RWPE1 (cell line): Measurements from ENCODE around the gene TSHR.
A peak's percentile ranks its signal among the peaks of the same experiment; 100 is the strongest.

Experiments
- CTCF ChIA-PET: fragments of 350-600 bp; sonication (Branson Sonifier 250); formaldehyde crosslinking; extraction: SDS; loops from one replicate; lab custom pipeline; 2021; lab: Yijun Ruan, JAX
- POLR2A ChIA-PET: fragments of 400-600 bp; formaldehyde crosslinking; extraction: SDS; loops from one replicate; lab custom pipeline; 2020; ENCODE audit warnings: antibody characterized with exemption; ENCODE audit not compliant: low non-redundant PET; lab: Yijun Ruan, JAX
- DNase-seq: peaks from one replicate; pipeline ENCODE4 v3.0.0; 2012; ENCODE audit warnings: low spot score
- H3K27ac ChIP-seq: fragments of 450-650 bp; 2 replicates; pipeline ENCODE4 v1.5.1; 2017
- CTCF ChIP-seq: fragments of 450-650 bp; conservative IDR thresholded peaks from 2 replicates; pipeline ENCODE4 v1.5.1; 2017; ENCODE audit warnings: low read depth, mild to moderate bottlenecking

Gene TSHR

GRCh38 chr14:81169267-81169666, 213.8 kb downstream of the TSHR start:
- ChIA-PET POLR2A (interaction anchor here (0.6 kb wide), 1 partner anchor 203 kb away, joined by 3 read pairs; no protein-coding TSS in a partner anchor), CTCF (interaction anchor here (1.2 to 1.3 kb wide), 2 partner anchors 34 to 173 kb away, joined by 6 to 10 read pairs; no protein-coding TSS in a partner anchor)
- no peak for TF ChIP-seq CTCF
- DNase-seq: no peak
- H3K27ac ChIP-seq: no peak overlapping the region; the same call in 1 of the 2 replicates

- ChIA-PET CTCF (interaction anchor here (1.1 to 1.3 kb wide), 3 partner anchors 27 to 173 kb away, joined by 3 to 10 read pairs (median 6); no protein-coding TSS in a partner anchor), POLR2A (interaction anchor here (0.6 kb wide), 1 partner anchor 202 kb away, joined by 3 read pairs; no protein-coding TSS in a partner anchor)
- DNase-seq: no peak
- no peak for TF ChIP-seq CTCF
- peak overlapping the region; percentile 91 for H3K27ac ChIP-seq
Observed at GRCh38 chr14:81169711-81170103, 214.3 kb downstream of the TSHR start.

- POLR2A ChIA-PET: interaction anchor here (0.6 kb wide), 1 partner anchor 202 kb away, joined by 3 read pairs; no protein-coding TSS in a partner anchor
- TF ChIP-seq CTCF: peak; percentile 89
Observed at GRCh38 chr14:81170104-81170828, 214.8 kb downstream of the TSHR start.

DNA sequence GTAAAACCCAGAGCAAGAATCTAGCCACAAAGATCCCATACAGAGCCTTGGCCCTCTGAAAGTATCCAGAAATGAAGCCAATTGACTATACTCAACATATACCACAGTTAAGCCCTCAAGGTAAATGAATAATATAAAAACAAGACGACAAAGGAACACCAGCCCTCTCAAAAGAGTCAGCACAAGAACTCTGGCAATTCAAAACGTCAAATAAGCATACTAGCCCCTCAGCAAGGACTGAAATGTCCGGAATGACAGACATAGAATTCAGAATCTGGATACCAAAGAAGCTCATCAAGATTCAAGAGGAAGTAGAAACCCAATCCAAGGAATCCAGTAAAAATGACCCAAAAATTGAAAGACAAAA, 215.4 kb downstream of the TSHR start:
- ChIA-PET CTCF (interaction anchor here (0.7 to 1.3 kb wide), 3 partner anchors 15 to 174 kb away, joined by 3 to 6 read pairs (median 3); no protein-coding TSS in a partner anchor), POLR2A (no interaction called here)
- H3K27ac ChIP-seq: peak overlapping the region; percentile 91
- no peak for DNase-seq
- TF ChIP-seq CTCF: peak; percentile 52

More at GRCh38 chr14:81170104-81170828, 214.8 kb downstream of the TSHR start:
- CTCF ChIA-PET: interaction anchor here (0.7 to 1.3 kb wide), 4 partner anchors 27 to 174 kb away, joined by 3 to 10 read pairs (median 4); no protein-coding TSS in a partner anchor
- H3K27ac ChIP-seq: peak overlapping the region; percentile 91
- DNase-seq: peak; percentile 85

DNA sequence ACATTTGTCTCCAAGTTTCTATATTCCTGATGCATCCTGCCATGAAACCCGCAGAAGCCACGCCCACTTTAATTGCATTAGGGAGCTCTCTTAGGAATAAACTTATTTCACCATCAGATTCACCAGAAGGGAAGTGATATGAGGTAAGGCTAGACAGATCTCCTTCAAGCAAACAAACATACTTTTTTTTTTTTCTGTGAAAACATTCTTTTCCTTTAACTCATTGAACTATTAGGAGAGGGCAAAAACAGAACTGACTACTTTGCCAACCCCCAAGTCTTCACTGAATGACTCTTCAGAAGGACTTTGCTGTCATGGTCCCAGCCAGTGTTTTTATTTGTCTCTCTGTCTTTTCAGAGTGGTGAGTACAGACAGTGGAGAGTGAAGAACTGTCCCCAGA, 216.9 kb downstream of the TSHR start:
- CTCF ChIA-PET: interaction anchor here (0.6 kb wide), 1 partner anchor 349 kb away, joined by 4 read pairs; no protein-coding TSS in a partner anchor
- TF ChIP-seq CTCF: no peak
- no peak for DNase-seq
- POLR2A ChIA-PET: no interaction called here
- no peak overlapping the region for H3K27ac ChIP-seq

- no peak for DNase-seq
- H3K27ac ChIP-seq: no peak overlapping the region
- TF ChIP-seq CTCF: no peak
- CTCF ChIA-PET: no interaction called here
- POLR2A ChIA-PET: no interaction called here
Observed at GRCh38 chr14:81172881-81173280, 217.5 kb downstream of the TSHR start.
